Uterus (tissue), 4 donors: ENCODE measurements around the gene UBE2H. TPM values are rescaled to one million over a fixed set of nuclear protein-coding genes. Genes with fewer than 3 reads are reported as not detected.

Experiments
- DNase-seq, 2 donors: peaks; one replicate each; pipeline ENCODE4 v3.0.0-alpha.2; 2019 to 2020
- H3K27ac ChIP-seq, 2 donors: fragments of 200-600 bp; sonication (generic); 1 replicate in 1 of 2; 2 replicates in 1 of 2; pipeline ENCODE4 v1.5.1; 2016 to 2018
- H3K27me3 ChIP-seq, 2 donors: fragments of 200-600 bp; sonication (generic); one replicate each; pipeline ENCODE4 v1.5.1; 2018 to 2019; ENCODE audit warnings: control low read depth in 1 of 2
- H3K36me3 ChIP-seq, 2 donors: fragments of 200-600 bp; sonication (generic); one replicate each; pipeline ENCODE4 v1.5.1; 2019; ENCODE audit warnings: control low read depth in 1 of 2
- H3K4me1 ChIP-seq, 2 donors: fragments of 200-600 bp; sonication (generic); one replicate each; pipeline ENCODE4 v1.5.1; 2018 to 2019; ENCODE audit warnings: control low read depth in 1 of 2
- H3K4me3 ChIP-seq, 2 donors: fragments of 200-600 bp; sonication (generic); 1 replicate in 1 of 2; 2 replicates in 1 of 2; pipeline ENCODE4 v1.5.1; 2018 to 2019; ENCODE audit warnings: mild to moderate bottlenecking in 1 of 2
- H3K9me3 ChIP-seq, 2 donors: fragments of 200-600 bp; sonication (generic); one replicate each; pipeline ENCODE4 v1.5.1; 2019; ENCODE audit warnings: control low read depth in 1 of 2
- CTCF ChIP-seq, 4 experiments: fragments of 200-600 bp in 2 of 4; fragments of 450-650 bp in 2 of 4; sonication (generic) in 2 of 4; IDR thresholded peaks; one replicate each; pipeline ENCODE4 v1.5.1; 2016 to 2019; ENCODE audit warnings: antibody characterized with exemption in 4 of 4, mild to moderate bottlenecking in 2 of 4, moderate library complexity in 1 of 4
- POLR2A ChIP-seq, 2 donors: fragments of 450-650 bp; IDR thresholded peaks; one replicate each; pipeline ENCODE4 v1.6.1; 2016; ENCODE audit warnings: antibody characterized with exemption in 2 of 2, mild to moderate bottlenecking in 1 of 2, moderate library complexity in 1 of 2
- intact Hi-C: fragments of 100-400 bp; cut with DNase I; formaldehyde crosslinking; loops from one replicate; pipeline ENCODE4 v1.15.1; 2023; ENCODE audit warnings: low total_unique reads
- total RNA-seq, 4 donors: library from RNA; depleted of rRNA in 3 of 4; stranded (reverse); fragments of >200 nt in 3 of 4; gene quantifications; one replicate each; pipeline versions ENCODE4 v1.1.0 to v1.2.4, GENCODE V29; 2014 to 2023
- donor health status: DM: yes; HTN: yes; CAD: no.

Gene UBE2H
- total RNA-seq, 4 donors from 2014 or later, result 35.4 to 99.8 (median 53.1) TPM

GRCh38 chr7:129793506-129794310 is 159.1 kb downstream of the UBE2H start:
- no peak overlapping the region for H3K27ac ChIP-seq
- H3K9me3 ChIP-seq, result no peaks in the 10 kb centered on the region
- intact Hi-C loops, result no loop called here
- TF ChIP-seq POLR2A (IDR thresholded peaks at IDR 0.05) (no peak), CTCF (IDR thresholded peaks at IDR 0.05) (no peak)
- H3K4me3 ChIP-seq, result no peak overlapping the region
- DNase-seq, result no peak
- no peaks in the 10 kb centered on the region for H3K27me3 ChIP-seq
- H3K4me1 ChIP-seq, result no peaks in the 10 kb centered on the region
- H3K36me3 ChIP-seq, result no peaks in the 10 kb centered on the region

GRCh38 chr7:129792721-129793120 is 160.0 kb downstream of the UBE2H start:
- H3K27me3 ChIP-seq, result no peaks in the 10 kb centered on the region
- H3K4me3 ChIP-seq, result no peak overlapping the region
- intact Hi-C loops, result no loop called here
- no peak for TF ChIP-seq POLR2A (IDR thresholded peaks at IDR 0.05)
- no peak for TF ChIP-seq CTCF (IDR thresholded peaks at IDR 0.05)
- no peak for DNase-seq
- no peak overlapping the region for H3K27ac ChIP-seq
- H3K36me3 ChIP-seq, result no peaks in the 10 kb centered on the region
- no peaks in the 10 kb centered on the region for H3K9me3 ChIP-seq
- no peaks in the 10 kb centered on the region for H3K4me1 ChIP-seq

- intact Hi-C loops, result no loop called here
- H3K9me3 ChIP-seq, result no peaks in the 10 kb centered on the region
- H3K36me3 ChIP-seq, result no peaks in the 10 kb centered on the region
- H3K27me3 ChIP-seq, result peaks cover under 1 to 20% of the 10 kb centered on the region in 2 donors
- no peak for TF ChIP-seq CTCF (IDR thresholded peaks at IDR 0.05)
- no peak for TF ChIP-seq POLR2A (IDR thresholded peaks at IDR 0.05)
- DNase-seq, result no peak
- no peaks in the 10 kb centered on the region for H3K4me1 ChIP-seq
- no peak overlapping the region for H3K27ac ChIP-seq
- H3K4me3 ChIP-seq, result no peak overlapping the region
Measured at GRCh38 chr7:129790136-129790535, 162.6 kb downstream of the UBE2H start.

GRCh38 chr7:129789652-129790051 is 163.1 kb downstream of the UBE2H start:
- no peaks in the 10 kb centered on the region for H3K9me3 ChIP-seq
- intact Hi-C loops, result no loop called here
- no peak for DNase-seq
- no peaks in the 10 kb centered on the region for H3K4me1 ChIP-seq
- H3K36me3 ChIP-seq, result no peaks in the 10 kb centered on the region
- H3K27me3 ChIP-seq, result peaks cover 5 to 25% of the 10 kb centered on the region in 2 donors
- H3K4me3 ChIP-seq, result no peak overlapping the region
- TF ChIP-seq POLR2A (IDR thresholded peaks at IDR 0.05), result no peak
- TF ChIP-seq CTCF (IDR thresholded peaks at IDR 0.05), result no peak
- H3K27ac ChIP-seq, result no peak overlapping the region

GRCh38 chr7:129789000-129789399 is 163.8 kb downstream of the UBE2H start:
- intact Hi-C loops, result no loop called here

More at GRCh38 chr7:129789000-129789399, 163.8 kb downstream of the UBE2H start:
- H3K4me1 ChIP-seq, result no peaks in the 10 kb centered on the region
- peaks cover 6 to 31% of the 10 kb centered on the region in 2 donors for H3K27me3 ChIP-seq
- no peaks in the 10 kb centered on the region for H3K9me3 ChIP-seq
- no peaks in the 10 kb centered on the region for H3K36me3 ChIP-seq
- no peak overlapping the region for H3K27ac ChIP-seq
- no peak overlapping the region for H3K4me3 ChIP-seq
- no peak for DNase-seq
- no peak for TF ChIP-seq POLR2A (IDR thresholded peaks at IDR 0.05)
- TF ChIP-seq CTCF (IDR thresholded peaks at IDR 0.05), result no peak
